Eye (tissue), 1 donor: ENCODE measurements around the gene FAM47E.
A peak's percentile ranks its signal among the peaks of the same experiment; 100 is the strongest.
"Not testable (repeated sequence)": the region's sequence is repeated elsewhere in the genome, so short reads cannot be mapped to it uniquely, and the experiment has no call there.

Experiments used
- DNase-seq: peaks from one replicate; pipeline ENCODE4 v3.0.0-alpha.2; 2015

The FAM47E gene

DNA sequence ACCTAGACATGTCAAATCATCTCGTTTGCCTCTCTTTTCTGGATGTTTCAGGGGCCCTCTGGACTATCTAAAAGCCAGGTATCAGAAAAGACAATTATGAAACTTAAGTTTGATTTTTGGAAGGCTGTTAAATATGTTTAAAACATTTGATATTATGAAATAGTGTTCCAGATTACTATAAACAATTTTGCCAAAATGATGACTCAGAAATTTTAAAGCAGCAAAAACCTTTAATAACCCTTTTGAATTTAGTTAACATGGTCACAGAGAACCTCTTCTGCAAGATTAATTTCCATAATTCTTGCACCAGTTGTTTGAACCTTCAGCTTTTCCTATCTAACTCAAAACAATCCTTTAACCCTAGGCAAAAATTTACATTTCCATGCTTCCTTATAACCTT, 18.8 kb upstream of the FAM47E start:
- no peak for DNase-seq

DNA sequence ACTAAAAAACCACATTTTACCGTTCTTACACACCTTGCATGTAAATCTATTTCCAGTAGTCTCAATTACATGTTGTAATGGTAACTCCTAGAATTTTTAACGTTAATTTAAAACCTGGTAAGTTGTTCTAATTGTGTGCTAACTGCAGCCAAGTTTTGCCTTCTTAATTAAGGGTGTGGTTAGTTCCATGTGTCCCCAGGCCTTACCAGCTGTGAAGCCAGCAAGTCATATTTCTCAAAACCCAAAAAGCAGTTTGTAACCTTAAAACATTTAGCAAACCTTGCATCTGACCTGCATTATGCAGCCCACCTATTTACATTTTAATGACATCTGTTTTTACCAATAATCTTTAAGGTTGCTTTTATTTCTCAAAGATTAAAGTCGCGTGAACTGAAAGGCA, 18.4 kb upstream of the FAM47E start:
- no peak for DNase-seq

- peak; percentile 44 for DNase-seq
These were observed 18.0 kb upstream of the FAM47E start for GRCh38 chr4:76233529-76233928.

DNA sequence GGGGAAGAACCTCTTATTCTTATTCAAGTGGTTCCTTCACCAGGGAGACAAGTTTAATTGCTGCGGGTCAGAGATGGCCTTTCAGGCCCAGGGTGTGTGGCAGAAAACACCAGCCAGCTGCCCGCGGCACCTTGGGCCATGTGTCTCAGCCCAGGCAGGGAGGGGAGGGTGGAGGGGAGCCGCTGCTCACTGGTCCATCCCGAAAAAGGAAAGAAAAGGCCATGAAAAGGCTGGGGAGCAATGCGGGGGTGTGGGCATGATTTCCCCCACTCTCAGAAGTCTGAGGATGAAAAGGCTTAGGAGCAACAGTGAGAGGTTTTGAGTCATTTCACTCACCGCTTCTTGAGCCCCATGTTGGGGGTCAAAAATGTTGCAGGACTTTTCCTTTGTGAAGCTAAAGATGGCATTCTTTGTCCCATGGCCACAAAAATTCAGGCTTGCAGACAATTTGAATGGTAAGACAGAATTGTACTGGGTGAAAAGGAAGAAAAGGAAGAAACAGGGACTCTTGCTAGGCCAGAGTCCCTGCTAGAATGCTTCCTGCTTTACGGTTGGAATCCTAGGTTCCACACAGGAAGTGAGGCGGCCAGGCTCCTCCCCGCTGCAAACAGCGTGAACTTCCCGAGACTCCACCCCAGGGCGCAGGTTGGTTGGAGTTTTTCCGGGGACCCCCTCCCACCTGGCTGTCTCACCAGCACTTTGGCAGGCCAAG, 17.4 kb upstream of the FAM47E start:
- DNase-seq, result no peak

DNA sequence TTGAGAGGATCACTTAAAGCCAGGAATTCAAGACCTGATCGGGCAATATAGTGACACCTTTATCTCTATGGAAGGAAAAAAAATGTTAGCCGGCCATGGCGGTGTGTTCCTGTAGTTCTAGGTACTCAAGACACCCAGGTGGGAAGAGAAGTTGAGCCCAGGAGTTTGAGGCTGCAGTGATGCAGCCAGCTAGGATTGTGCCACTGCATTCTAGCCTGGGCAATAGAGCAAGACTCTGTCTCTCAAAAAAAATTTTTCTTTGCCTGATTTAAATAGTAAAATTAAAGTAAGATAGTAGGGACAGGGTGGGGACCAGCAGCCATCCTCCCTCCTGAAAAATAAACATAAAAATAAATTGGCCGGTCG, 16.9 kb upstream of the FAM47E start:
- DNase-seq, result no peak

DNA sequence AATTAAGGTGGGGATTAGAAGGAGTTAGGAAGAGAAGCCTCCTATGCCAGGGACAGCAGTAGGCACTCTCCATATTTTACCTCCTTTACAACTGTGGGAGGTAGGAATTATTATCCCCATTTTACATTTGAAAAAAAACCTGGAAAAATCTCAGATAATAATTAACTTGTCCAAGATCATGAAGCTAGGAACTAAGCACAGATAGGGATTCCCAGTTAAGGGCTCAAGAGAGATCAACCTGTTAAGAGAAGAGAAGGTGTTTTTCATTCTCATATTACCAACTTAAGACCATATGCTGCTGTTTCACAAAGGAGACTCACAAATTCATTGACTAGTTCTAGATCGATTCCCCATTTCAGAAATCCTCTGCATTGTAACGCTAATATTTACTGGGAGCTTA, 16.1 kb upstream of the FAM47E start:
- DNase-seq, result no peak

- peak; percentile 38 for DNase-seq
These were observed 15.6 kb upstream of the FAM47E start for GRCh38 chr4:76235915-76236314.

DNA sequence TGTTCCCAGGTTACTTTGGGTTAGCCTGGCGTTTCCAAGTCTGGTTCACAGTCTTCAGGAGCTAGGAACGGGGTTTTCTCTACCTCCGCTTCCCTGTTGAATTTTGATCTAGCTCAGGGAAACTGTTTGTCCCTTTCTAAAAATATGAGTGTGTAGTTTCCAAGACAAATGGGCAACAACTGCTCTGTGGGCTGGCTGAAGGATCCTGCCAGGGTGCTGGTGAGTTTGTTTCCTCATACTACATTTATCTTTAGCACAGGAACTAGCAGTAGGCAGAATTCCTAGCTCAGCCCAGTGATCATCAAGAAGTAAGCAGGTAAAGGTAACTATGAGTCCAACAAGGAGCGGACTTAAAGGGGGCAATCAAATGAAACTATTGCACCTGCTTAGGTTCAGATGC, 13.3 kb upstream of the FAM47E start:
- DNase-seq, result no peak

- no peak for DNase-seq
These were observed 12.8 kb upstream of the FAM47E start for GRCh38 chr4:76238701-76239100.

DNA sequence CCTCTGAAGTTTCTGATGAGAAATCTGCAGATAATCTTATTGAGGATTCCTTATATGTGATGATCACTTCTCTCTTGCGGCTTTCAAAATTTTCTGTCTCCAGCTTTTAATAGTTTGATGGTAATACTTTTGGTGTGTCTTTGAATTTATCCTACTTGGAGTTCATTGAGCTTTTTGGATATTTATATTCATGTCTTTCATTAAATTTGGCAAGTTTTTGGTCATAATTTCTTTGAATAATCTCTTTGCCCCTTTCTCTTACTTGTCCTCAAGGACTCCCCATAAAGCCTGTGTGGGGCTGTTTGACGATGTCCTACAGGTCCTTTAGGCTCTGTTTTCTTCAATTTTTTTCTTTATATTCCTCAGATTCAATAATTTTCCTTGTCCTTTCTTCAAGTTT, 11.3 kb upstream of the FAM47E start:
- DNase-seq, result no peak

- not testable (repeated sequence) for DNase-seq
These were observed 7.6 kb upstream of the FAM47E start for GRCh38 chr4:76243877-76244276.

DNA sequence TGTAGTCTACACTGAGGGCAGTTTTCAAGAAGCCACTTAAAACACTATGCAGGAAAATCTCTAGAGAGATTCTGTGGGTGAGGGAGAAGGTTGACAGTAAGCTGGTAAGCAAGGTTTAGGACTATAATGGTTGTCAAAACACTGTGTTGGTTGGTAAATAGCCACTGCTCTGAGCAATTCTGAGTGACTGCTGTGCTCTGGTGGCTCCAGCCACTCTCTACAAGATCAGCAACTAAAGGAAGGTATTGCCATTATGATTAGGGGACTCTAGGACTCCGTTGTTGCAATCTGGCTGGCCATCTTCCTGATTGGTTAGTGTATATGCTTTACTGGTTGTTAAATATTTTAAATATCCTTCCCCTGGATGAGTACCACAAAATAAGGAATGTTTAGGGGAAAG, 5.5 kb upstream of the FAM47E start:
- no peak for DNase-seq

DNA sequence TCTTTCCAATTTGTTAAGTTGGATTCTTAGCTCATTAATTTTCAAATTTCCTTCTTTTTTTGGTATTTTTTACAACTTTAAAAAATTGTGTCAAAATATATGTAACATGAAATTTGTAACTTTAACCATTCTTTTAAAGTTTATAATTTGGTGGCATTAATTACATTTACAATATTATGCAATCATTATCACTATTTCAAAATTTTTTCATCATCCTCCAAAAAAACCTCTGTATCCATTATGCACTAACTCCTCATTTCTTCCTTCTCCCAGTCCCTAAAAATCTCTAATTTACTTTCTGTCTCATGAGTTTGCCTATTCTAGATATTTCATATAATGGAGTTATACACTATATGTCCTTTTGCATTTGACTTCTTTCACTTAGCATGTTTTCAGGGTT, 4.7 kb upstream of the FAM47E start:
- DNase-seq, result no peak

DNA sequence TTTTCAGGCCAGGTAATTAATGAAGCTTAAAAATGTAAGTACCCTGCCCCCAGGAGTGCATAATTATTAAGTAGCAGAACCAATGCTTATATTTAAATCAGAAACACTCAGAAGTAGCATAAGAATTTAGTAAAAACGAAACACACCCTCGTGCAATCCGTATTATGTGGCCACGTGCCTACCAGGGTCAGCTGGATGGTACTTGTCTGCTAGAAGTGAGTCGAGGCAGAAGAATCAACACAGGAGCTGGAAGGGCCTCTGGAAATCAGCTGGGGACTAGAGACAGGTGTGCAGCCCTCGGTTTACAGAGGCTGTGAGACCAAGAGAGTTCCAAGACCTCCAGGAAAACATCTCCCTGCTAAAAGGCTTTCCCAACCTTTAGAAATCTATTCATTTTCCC, 559 bp upstream of the FAM47E start:
- no peak for DNase-seq

DNA sequence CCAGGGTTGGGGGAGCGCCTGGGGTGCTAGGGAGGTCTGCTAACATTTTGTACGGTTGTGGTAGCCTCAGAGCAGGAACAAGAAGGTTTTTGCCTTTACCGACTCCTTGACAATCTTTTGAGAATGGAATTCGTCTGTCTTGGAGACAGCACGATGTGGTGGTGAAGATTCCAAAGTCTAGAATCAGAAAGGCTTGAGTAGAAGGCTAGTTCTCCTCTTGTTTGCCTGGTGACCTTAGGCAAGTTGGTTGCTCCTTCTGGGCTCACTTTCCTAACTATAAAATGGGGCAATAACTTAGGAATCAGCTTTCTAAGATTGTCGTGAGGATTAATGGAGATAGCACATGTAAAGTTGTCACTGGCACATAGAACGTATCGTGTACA, 741 bp downstream of the FAM47E start:
- no peak for DNase-seq

DNA sequence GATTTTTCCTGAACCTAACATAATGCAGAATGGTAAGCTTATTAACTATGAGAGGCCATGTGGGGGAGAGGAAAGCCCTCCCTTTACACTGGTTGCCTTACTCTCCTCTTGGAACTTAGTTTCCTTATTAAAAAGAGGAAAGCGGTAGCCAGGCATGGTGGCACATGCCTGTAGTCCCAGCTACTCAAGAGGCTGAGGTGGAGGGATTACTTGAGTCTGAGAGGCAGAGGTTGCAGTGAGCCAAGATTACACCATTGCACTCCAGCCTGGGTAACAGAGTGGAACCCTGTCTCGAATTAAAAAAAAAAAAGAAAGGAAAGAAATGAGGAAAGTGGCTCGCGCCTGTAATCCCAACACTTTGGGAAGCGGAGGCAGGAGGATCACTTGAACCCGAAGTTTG, 2.0 kb downstream of the FAM47E start:
- DNase-seq, result no peak

DNA sequence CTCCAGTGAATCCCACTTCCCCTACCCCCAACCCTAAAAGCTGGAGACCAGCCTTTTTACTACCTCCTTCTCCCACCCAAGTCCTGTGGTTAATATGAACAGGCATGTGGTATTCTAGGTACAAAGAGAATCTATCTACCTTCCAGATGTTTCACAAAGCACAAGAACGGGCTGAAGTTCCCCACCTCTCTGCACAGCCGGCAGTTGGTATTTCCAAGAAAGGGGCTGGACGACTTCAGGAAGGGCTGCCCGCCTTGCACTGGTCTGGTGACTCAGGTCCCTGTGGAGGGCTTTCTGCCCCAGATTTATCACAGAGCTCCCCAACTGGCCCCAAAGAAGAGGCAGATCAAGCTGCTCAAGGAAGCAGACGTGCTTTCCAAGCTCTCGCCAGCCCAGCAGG, 4.5 kb downstream of the FAM47E start:
- no peak for DNase-seq

DNA sequence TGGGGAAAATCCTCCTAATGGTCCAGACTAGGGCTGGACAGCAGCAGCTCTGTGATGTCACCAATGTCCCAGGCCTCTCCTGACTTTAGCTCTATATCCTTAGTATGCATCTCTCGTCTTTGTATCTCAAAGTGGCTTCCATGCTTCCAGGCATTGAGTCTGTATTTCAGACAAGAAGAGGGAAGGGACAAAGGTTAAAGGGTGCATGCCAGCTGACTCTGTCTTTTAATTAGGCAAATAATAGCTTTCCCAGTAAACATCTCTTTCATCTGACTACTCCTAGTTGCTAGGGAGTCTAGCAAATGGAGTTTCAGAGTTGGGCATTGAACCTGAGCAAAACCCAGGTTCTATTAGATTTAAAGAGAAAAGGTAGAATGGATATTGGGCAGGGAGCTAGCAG, 5.4 kb downstream of the FAM47E start:
- no peak for DNase-seq

DNA sequence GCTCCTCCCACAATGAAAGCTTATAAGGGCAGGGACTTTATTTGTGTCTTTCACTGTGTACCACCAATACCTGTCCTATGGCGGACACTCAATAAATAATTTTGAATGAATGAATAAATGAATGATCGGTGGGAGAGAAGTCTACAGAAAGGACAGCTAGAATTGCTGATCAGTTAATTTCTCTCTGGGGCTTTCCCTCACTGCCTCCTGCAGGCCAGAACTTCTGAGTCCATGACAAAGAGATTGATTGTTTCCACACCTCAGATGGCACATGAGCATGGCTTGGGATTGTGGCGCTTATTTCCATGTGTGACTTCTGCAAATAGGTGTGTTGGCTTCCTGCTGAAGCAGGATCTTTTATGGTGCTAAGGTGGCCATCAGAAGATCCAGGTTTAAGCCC, 6.3 kb downstream of the FAM47E start:
- no peak for DNase-seq

GRCh38 chr4:76260571-76260970, 9.1 kb downstream of the FAM47E start:
- DNase-seq, result no peak

DNA sequence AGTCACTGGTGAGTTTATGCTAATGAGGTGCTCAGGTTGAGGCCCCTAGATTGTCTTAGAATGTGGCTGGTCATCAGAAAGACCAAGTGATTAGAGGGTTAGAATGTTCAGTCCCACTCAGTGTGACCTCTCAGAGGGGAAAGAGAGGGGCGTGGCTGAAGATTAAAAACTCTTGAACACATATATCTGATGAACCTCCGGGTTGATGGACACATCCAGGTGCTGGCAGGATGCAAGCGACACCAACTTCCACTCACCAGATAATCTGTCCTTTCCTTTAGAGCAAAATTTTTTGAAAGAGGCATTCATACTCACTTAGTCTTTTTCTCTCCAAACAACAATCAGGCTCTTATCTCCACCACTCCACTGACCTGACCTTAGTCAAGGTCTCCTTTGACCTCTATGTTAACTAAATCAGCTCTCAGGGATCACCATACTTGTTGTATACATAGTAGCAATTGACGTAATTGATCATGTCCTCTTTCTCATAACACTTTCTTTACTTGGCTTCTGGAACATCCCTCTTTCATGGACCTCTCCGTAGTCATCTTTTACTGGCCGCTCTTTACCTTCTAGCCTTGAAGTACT, 14.2 kb downstream of the FAM47E start:
- no peak for DNase-seq

- DNase-seq, result no peak
These were observed 15.1 kb downstream of the FAM47E start for GRCh38 chr4:76266627-76267026.

- DNase-seq, result no peak
These were observed 16.3 kb downstream of the FAM47E start for GRCh38 chr4:76267811-76268210.

- no peak for DNase-seq
These were observed 19.0 kb downstream of the FAM47E start for GRCh38 chr4:76270244-76271175.
